ENCODE data around the gene NUTM1. TPM values are rescaled to one million over a fixed set of nuclear protein-coding genes. Genes with fewer than 3 reads are reported as not detected.

Gene NUTM1
- total RNA-seq, 1 donor from 2014 or later: not detected

- H3K4me3 Mint-ChIP-seq (ENCODE audit: unreplicated experiment): no peak overlapping the region
- no peaks in the 10 kb centered on the region for H3K36me3 Mint-ChIP-seq (ENCODE audit: low read depth)
- DNase-seq (ENCODE audit: low spot score): no peak
- H3K27me3 Mint-ChIP-seq (ENCODE audit: low read depth): no peaks in the 10 kb centered on the region
- no peak overlapping the region for H3K27ac Mint-ChIP-seq (ENCODE audit: unreplicated experiment)
- peaks cover 9% of the 10 kb centered on the region for H3K4me1 Mint-ChIP-seq (ENCODE audit: low read depth)
- H3K9me3 Mint-ChIP-seq (ENCODE audit: low read depth): no peaks in the 10 kb centered on the region
- TF ChIP-seq, protein P1, sequence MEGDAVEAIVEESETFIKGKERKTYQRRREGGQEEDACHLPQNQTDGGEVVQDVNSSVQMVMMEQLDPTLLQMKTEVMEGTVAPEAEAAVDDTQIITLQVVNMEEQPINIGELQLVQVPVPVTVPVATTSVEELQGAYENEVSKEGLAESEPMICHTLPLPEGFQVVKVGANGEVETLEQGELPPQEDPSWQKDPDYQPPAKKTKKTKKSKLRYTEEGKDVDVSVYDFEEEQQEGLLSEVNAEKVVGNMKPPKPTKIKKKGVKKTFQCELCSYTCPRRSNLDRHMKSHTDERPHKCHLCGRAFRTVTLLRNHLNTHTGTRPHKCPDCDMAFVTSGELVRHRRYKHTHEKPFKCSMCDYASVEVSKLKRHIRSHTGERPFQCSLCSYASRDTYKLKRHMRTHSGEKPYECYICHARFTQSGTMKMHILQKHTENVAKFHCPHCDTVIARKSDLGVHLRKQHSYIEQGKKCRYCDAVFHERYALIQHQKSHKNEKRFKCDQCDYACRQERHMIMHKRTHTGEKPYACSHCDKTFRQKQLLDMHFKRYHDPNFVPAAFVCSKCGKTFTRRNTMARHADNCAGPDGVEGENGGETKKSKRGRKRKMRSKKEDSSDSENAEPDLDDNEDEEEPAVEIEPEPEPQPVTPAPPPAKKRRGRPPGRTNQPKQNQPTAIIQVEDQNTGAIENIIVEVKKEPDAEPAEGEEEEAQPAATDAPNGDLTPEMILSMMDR (IDR thresholded peaks at IDR 0.05): no peak
These were observed 15.2 kb upstream of the NUTM1 start for GRCh38 chr15:34327906-34328305.

DNA sequence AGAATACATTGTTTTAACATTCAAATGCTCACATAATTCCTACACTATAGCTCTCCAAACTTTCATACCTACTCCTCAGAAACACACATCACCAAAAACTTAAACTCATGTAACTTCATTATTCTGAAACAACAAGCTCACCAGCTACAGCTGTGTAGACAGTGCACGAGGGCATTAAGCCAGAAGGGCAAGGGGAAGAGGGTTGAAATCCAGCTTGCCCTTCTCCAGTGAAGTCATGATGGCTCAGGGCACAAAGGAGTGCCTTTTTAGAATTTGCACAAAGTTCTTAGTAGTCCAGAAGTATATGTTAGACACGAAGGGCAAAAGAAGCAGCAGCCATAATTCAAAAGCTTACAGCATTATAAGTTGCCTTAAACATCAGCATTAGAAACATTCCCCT lies 14.1 kb upstream of the NUTM1 start:
- no peaks in the 10 kb centered on the region for H3K9me3 Mint-ChIP-seq (ENCODE audit: low read depth)
- H3K27me3 Mint-ChIP-seq (ENCODE audit: low read depth): no peaks in the 10 kb centered on the region
- H3K27ac Mint-ChIP-seq (ENCODE audit: unreplicated experiment): peak overlapping the region; percentile 9
- TF ChIP-seq, protein P1 (IDR thresholded peaks at IDR 0.05): no peak
- no peak overlapping the region for H3K4me3 Mint-ChIP-seq (ENCODE audit: unreplicated experiment)
- H3K4me1 Mint-ChIP-seq (ENCODE audit: low read depth): peaks cover 12% of the 10 kb centered on the region
- H3K36me3 Mint-ChIP-seq (ENCODE audit: low read depth): no peaks in the 10 kb centered on the region
- no peak for DNase-seq (ENCODE audit: low spot score)

- no peak overlapping the region for H3K4me3 Mint-ChIP-seq (ENCODE audit: unreplicated experiment)
- no peak overlapping the region for H3K27ac Mint-ChIP-seq (ENCODE audit: unreplicated experiment)
- no peaks in the 10 kb centered on the region for H3K27me3 Mint-ChIP-seq (ENCODE audit: low read depth)
These were observed 12.8 kb upstream of the NUTM1 start for GRCh38 chr15:34330279-34330678.

GRCh38 chr15:34331809-34332208 lies 11.3 kb upstream of the NUTM1 start:
- Mint-ChIP-seq H3K27ac (ENCODE audit: unreplicated experiment) (no peak overlapping the region), H3K36me3 (ENCODE audit: low read depth) (no peaks in the 10 kb centered on the region), H3K9me3 (ENCODE audit: low read depth) (no peaks in the 10 kb centered on the region), H3K4me1 (ENCODE audit: low read depth) (peaks cover 40% of the 10 kb centered on the region), H3K27me3 (ENCODE audit: low read depth) (no peaks in the 10 kb centered on the region), H3K4me3 (ENCODE audit: unreplicated experiment) (no peak overlapping the region)
- DNase-seq (ENCODE audit: low spot score): no peak
- TF ChIP-seq, protein P1 (IDR thresholded peaks at IDR 0.05): no peak

More at GRCh38 chr15:34330279-34330678, 12.8 kb upstream of the NUTM1 start:
- H3K4me1 Mint-ChIP-seq (ENCODE audit: low read depth): peaks cover 25% of the 10 kb centered on the region
- TF ChIP-seq, protein P1 (IDR thresholded peaks at IDR 0.05): no peak
- H3K9me3 Mint-ChIP-seq (ENCODE audit: low read depth): no peaks in the 10 kb centered on the region
- no peaks in the 10 kb centered on the region for H3K36me3 Mint-ChIP-seq (ENCODE audit: low read depth)
- no peak for DNase-seq (ENCODE audit: low spot score)

- no peaks in the 10 kb centered on the region for H3K36me3 Mint-ChIP-seq (ENCODE audit: low read depth)
- peaks cover 43% of the 10 kb centered on the region for H3K4me1 Mint-ChIP-seq (ENCODE audit: low read depth)
- H3K27me3 Mint-ChIP-seq (ENCODE audit: low read depth): no peaks in the 10 kb centered on the region
- DNase-seq (ENCODE audit: low spot score): no peak
- no peak overlapping the region for H3K4me3 Mint-ChIP-seq (ENCODE audit: unreplicated experiment)
- TF ChIP-seq, protein P1 (IDR thresholded peaks at IDR 0.05): no peak
- no peaks in the 10 kb centered on the region for H3K9me3 Mint-ChIP-seq (ENCODE audit: low read depth)
- H3K27ac Mint-ChIP-seq (ENCODE audit: unreplicated experiment): no peak overlapping the region
These were observed 10.5 kb upstream of the NUTM1 start for GRCh38 chr15:34332553-34333120.

Data from chondrocyte (in vitro differentiated cells).